Aorta (tissue), 5 donors: ENCODE measurements around the gene HMG20A. TPM values are rescaled to one million over a fixed set of nuclear protein-coding genes. Genes with fewer than 3 reads are reported as not detected.

Source experiments
- ATAC-seq: fragments of 200-7000 bp; cut with Tn5 transposase; one replicate; pipeline ENCODE4 v1.9.1; 2022; ENCODE audit warnings: moderate library complexity; ENCODE audit not compliant: low FRiP score
- DNase-seq, 2 donors: peaks; one replicate each; pipeline ENCODE4 v3.0.0-alpha.2; 2020
- H3K27ac ChIP-seq, 2 donors: one replicate each; pipeline ENCODE4 v1.5.1; 2013; ENCODE audit warnings: low read length in 2 of 2, mild to moderate bottlenecking in 2 of 2, moderate library complexity in 2 of 2, control low read depth in 1 of 2, inconsistent platforms in 1 of 2, low read depth in 1 of 2
- H3K27me3 ChIP-seq, 2 donors: one replicate each; pipeline ENCODE4 v1.6.1; 2013; ENCODE audit warnings: control low read depth in 1 of 2, low read length in 1 of 2, mild to moderate bottlenecking in 1 of 2, moderate library complexity in 1 of 2; ENCODE audit not compliant: insufficient read depth in 2 of 2, control insufficient read depth in 1 of 2
- H3K36me3 ChIP-seq, 2 donors: one replicate each; pipeline ENCODE4 v1.6.1; 2013; ENCODE audit warnings: control low read depth in 1 of 2, low read length in 1 of 2, mild to moderate bottlenecking in 1 of 2; ENCODE audit not compliant: insufficient read depth in 2 of 2, control insufficient read depth in 1 of 2
- H3K4me1 ChIP-seq, 2 donors: one replicate each; pipeline ENCODE4 v1.6.1; 2013; ENCODE audit warnings: low read length in 2 of 2, control low read depth in 1 of 2, mild to moderate bottlenecking in 1 of 2, moderate library complexity in 1 of 2; ENCODE audit not compliant: insufficient read depth in 2 of 2, control insufficient read depth in 1 of 2
- H3K4me3 ChIP-seq, 2 donors: one replicate each; pipeline ENCODE4 v1.5.1; 2013; ENCODE audit warnings: low read length in 2 of 2, control low read depth in 1 of 2, mild to moderate bottlenecking in 1 of 2
- H3K9me3 ChIP-seq: one replicate; pipeline ENCODE4 v1.6.1; 2013; ENCODE audit warnings: mild to moderate bottlenecking, low read length; ENCODE audit not compliant: control insufficient read depth
- WGBS, 2 donors: extraction: QIAGEN DNeasy Blood & Tissue Kit; methylation state at CpG; one replicate each; pipeline ENCODE4 v1.1.7; 2013; 5-methylcytosine and 5-hydroxymethylcytosine counted together
- intact Hi-C, 2 donors: fragments of 100-400 bp; cut with DNase I; formaldehyde crosslinking; loops; one replicate each; pipeline versions ENCODE4 v1.14.2 to v1.15.0; 2022
- polyA plus RNA-seq, 2 donors: library from polyadenylated mRNA; stranded (reverse); fragments of 200-250 nt; gene quantifications; one replicate each; pipeline ENCODE4 v1.2.3, GENCODE V29; 2013
- total RNA-seq, 2 donors: library from RNA; stranded (reverse); fragmentation: NEBNext Ultra II Directional; extraction: Animal tissue kit (Norgen Biotek cat#: 25700); gene quantifications; one replicate each; pipeline ENCODE4 v1.2.1, GENCODE V29; 2021
- donor health status: healthy with polysubstance abuse.
- donor health status: Bipolar disorder and iron deficiency.
- donor health status: DM: no; HTN: no; CAD: no.
- donor health status: DM: no; HTN: no; CAD: no.
- donor health status: DM: yes; HTN: yes; CAD: no.

The HMG20A gene
- total and polyA plus RNA-seq, 4 donors = 11.6 to 44.2 (median 22.4) TPM

DNA sequence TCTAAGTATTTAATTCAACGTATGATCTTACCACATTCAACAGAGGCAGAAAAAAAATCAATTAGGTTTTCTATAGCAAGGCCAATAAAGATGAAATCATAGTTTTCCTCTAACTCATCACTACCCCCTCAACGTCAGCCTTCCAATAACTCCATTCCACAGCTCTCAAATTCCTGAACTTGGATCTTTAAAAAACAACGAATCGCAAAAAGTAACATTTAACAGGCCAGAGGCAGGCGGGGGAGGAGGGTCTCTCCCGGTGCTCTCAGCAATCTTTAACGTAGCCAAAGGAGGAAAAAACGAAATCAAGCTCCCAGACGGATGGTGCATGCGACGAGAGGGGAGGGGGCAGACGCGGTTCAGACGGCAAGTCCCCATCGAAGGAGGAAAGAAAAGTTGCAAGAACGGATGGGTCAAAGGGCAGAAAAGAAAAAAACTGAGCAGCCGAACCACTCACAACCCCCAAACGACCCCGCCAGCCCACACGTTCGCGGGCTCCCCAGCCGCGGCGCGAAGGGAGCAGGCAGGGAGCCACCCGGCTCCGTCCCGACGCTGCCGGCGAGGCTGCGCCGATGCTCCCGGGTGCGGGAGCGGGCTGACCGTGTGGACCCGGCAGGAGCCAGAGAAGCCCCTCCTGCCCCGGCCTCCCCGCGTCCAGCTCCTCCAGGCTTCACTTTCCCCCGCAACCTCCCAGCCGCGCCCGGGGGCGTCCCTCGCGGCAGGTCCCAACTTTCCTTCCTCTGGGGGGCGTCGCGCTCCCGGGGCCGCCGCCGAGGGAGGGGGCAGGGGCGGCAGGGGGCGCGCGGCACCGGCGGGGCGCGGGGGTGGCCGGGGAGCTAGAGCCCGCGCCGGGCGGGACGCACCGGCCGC lies 1.5 kb upstream of the HMG20A start:
- Histone ChIP-seq H3K9me3 (no peaks in the 10 kb centered on the region), H3K27me3 (no peaks in the 10 kb centered on the region), H3K27ac (peak overlapping the region; percentile 2 to 15), H3K36me3 (no peaks in the 10 kb centered on the region), H3K4me1 (no peaks in the 10 kb centered on the region), H3K4me3 (peak overlapping the region; percentile 85 to 95)
- intact Hi-C loops = no loop called here
- peak; percentile 59 to 84 for DNase-seq
- ATAC-seq = peak; percentile 12
- whole genome bisulfite sequencing, 2 donors = 0 to 1% methylated on average over 61 to 72 of the region's 72 CpGs

- no peaks in the 10 kb centered on the region for H3K27me3 ChIP-seq
- H3K9me3 ChIP-seq = no peaks in the 10 kb centered on the region
- peak; percentile 99 for ATAC-seq
- DNase-seq = peak; percentile 100
- WGBS, 2 donors = 0 to 1% methylated on average over 71 to 92 of the region's 92 CpGs
- no peaks in the 10 kb centered on the region for H3K36me3 ChIP-seq
- intact Hi-C loops = loop anchor here (2.0 to 5.0 kb wide), 2 partner anchors 77 kb away; no protein-coding TSS in a partner anchor
- peak within 1 kb of the TSS; percentile 85 to 95 for H3K4me3 ChIP-seq
- H3K4me1 ChIP-seq = peaks cover 0 to under 1% of the 10 kb centered on the region in 2 donors
- peak within 1 kb of the TSS; percentile 62 to 90 for H3K27ac ChIP-seq
Observed at GRCh38 chr15:77419836-77420609, 665 bp upstream of the HMG20A start, which contains the start of gene PEAK1. TSS of gene PEAK1 (minus strand) at chr15:77420104. CDS start at chr15:77181926, 238,178 bp downstream.

DNA sequence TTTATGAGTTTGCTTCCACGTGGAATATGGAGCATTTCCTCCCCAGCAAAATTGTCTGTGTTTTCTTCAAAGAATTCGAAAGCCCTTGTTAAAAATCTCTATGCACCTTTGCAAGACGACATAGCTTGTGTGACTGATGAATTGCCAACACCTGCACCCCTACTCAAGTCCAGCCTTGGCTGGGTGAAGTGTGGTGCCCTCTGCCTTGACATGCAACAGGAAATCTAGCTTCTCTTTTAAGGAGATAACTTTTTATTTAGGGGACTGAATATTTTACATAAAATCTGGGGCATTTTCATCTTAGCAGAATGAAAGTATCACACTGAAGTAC lies 647 bp downstream of the HMG20A start:
- Histone ChIP-seq H3K4me1 (peaks cover 0 to 2% of the 10 kb centered on the region in 2 donors), H3K27me3 (no peaks in the 10 kb centered on the region), H3K9me3 (no peaks in the 10 kb centered on the region), H3K27ac (no peak overlapping the region), H3K36me3 (no peaks in the 10 kb centered on the region), H3K4me3 (peak overlapping the region; percentile 53 to 95)
- no peak for DNase-seq
- no peak for ATAC-seq
- WGBS, 2 donors = 1 to 4% methylated on average over 3 of the region's 3 CpGs
- intact Hi-C loops = loop anchor here (2.0 to 5.0 kb wide), 2 partner anchors 75 to 76 kb away; no protein-coding TSS in a partner anchor

- WGBS, 2 donors = 63 to 71% methylated on average over 3 of the region's 3 CpGs
- Histone ChIP-seq H3K36me3 (no peaks in the 10 kb centered on the region), H3K4me1 (peaks cover 0 to 2% of the 10 kb centered on the region in 2 donors), H3K9me3 (no peaks in the 10 kb centered on the region), H3K27me3 (no peaks in the 10 kb centered on the region), H3K27ac (no peak overlapping the region), H3K4me3 (no peak overlapping the region)
- intact Hi-C loops = no loop called here
- ATAC-seq (no peak), DNase-seq (no peak)
Observed at GRCh38 chr15:77425104-77425503, 4.4 kb downstream of the HMG20A start.

GRCh38 chr15:77426377-77426776 lies 5.7 kb downstream of the HMG20A start:
- H3K27me3 ChIP-seq = no peaks in the 10 kb centered on the region
- DNase-seq = no peak
- intact Hi-C loops = no loop called here
- no peak overlapping the region for H3K27ac ChIP-seq
- no peaks in the 10 kb centered on the region for H3K9me3 ChIP-seq
- 88 to 91% methylated on average over 1 of the region's 1 CpG for WGBS, 2 donors
- H3K4me3 ChIP-seq = no peak overlapping the region
- H3K4me1 ChIP-seq = peaks cover 1 to 2% of the 10 kb centered on the region in 2 donors
- H3K36me3 ChIP-seq = no peaks in the 10 kb centered on the region
- ATAC-seq = no peak

DNA sequence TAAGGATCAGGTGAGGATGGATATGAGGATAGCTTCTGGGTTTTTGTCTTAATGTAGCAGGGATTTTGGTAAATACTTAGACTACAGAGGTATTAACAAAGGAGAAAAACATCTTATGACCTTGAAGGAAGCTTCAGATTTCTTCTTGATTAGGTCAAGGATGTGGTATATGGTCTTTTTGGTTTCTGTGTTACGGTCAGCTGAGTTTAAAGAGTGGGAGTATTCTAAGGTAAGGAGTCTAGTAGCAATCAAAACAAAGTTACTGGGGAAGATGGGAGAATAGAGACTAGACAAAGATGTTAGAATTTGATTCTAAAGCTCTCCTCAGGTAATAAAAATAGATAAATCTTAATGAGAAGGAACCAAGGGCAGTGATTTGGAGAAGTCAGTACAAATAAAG lies 6.2 kb downstream of the HMG20A start:
- Histone ChIP-seq H3K27me3 (no peaks in the 10 kb centered on the region), H3K27ac (no peak overlapping the region), H3K36me3 (no peaks in the 10 kb centered on the region), H3K4me3 (no peak overlapping the region), H3K4me1 (peaks cover 1 to 2% of the 10 kb centered on the region in 2 donors), H3K9me3 (no peaks in the 10 kb centered on the region)
- ATAC-seq (no peak), DNase-seq (no peak)
- 94 to 96% methylated on average over 1 of the region's 1 CpG for WGBS, 2 donors
- intact Hi-C loops = no loop called here

DNA sequence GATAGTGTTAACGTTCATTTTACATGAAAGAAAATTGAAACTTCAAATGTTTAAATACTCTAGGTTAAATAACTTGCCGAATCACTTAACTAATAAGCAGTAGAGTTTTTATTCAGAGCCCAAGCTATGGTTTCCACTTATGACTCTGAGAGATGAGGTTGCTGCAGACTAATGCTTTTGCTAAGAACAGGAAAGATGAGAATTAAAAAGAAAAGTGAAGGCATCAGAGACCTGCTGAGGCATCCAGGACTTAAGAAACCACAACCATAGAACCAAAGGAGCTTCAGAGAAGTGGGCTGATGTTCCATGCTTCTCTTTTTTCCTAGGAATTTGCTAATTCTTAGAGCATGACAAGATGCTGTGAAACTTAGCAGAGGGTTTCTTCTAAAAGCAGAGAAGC lies 9.5 kb downstream of the HMG20A start:
- DNase-seq (no peak), ATAC-seq (no peak)
- H3K36me3 ChIP-seq = no peaks in the 10 kb centered on the region
- WGBS, 2 donors = 82 to 89% methylated on average over 2 of the region's 2 CpGs
- H3K27me3 ChIP-seq = no peaks in the 10 kb centered on the region
- no peak overlapping the region for H3K27ac ChIP-seq
- peaks cover under 1 to 1% of the 10 kb centered on the region in 2 donors for H3K4me1 ChIP-seq
- no peaks in the 10 kb centered on the region for H3K9me3 ChIP-seq
- intact Hi-C loops = no loop called here
- no peak overlapping the region for H3K4me3 ChIP-seq

DNA sequence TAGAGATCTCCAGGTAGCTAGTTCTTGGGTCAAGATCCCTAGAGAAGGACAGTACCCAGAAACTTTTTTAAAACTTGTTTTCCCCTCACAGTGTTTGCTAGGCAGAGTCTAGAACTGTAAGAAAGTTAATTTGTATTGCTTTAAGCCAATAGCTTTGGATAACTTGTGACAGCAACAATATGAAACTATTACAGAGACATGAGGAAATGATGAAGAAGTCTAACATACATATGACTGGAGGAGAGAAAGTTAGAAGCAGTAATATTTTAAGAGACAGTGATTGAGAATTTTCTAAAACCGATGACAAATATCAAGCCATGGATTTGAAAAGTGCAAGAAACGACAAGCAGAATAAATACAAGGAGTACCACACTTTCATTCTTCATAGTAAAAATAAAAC lies 10.0 kb downstream of the HMG20A start:
- no peaks in the 10 kb centered on the region for H3K9me3 ChIP-seq
- ATAC-seq (no peak), DNase-seq (no peak)
- H3K4me3 ChIP-seq = no peak overlapping the region
- intact Hi-C loops = no loop called here
- no peak overlapping the region for H3K27ac ChIP-seq
- no peaks in the 10 kb centered on the region for H3K27me3 ChIP-seq
- peaks cover 0 to 1% of the 10 kb centered on the region in 2 donors for H3K4me1 ChIP-seq
- WGBS, 2 donors = 72 to 76% methylated on average over 2 of the region's 2 CpGs
- no peaks in the 10 kb centered on the region for H3K36me3 ChIP-seq
